ENCODE results near the gene KIN. TPM values are rescaled to one million over a fixed set of nuclear protein-coding genes. Genes with fewer than 3 reads are reported as not detected.
A peak's percentile ranks its signal among the peaks of the same experiment; 100 is the strongest.
"Not testable (repeated sequence)": the region's sequence is repeated elsewhere in the genome, so short reads cannot be mapped to it uniquely, and the experiment has no call there.

KIN gene
- total RNA-seq, 4 donors from 2014 or later, result 5.3 to 9.6 (median 6.4) TPM

DNA sequence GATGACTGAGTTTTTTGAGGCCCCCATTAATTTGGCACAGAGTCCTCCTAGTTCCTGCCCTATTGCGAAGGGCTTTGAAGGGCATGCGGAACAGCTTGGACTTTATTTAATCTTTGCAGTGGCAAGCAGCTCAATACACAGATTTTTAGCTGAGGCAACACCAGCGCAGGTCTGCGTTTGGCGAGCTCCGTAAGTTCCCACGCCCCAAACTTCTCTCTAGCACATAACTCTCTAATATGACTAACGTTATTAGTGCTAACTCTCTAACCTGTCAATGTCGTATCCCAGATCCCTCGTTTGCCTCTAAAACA, 30.1 kb upstream of the KIN start:
- peaks cover 0 to 2% (median 0%) of the 10 kb centered on the region in 3 donors for H3K36me3 ChIP-seq
- intact Hi-C loops (cut with DNase I), result no loop called here

GRCh38 chr10:7817576-7817975, 29.8 kb upstream of the KIN start:
- DNase-seq, result no peak
- H3K4me1 ChIP-seq, result peaks cover 8 to 33% (median 14%) of the 10 kb centered on the region in 3 donors
- H3K4me3 ChIP-seq, result peak overlapping the region; percentile 81 to 100 (median 94)
- H3K36me3 ChIP-seq, result no peaks in the 10 kb centered on the region
- TF ChIP-seq POLR2A (IDR thresholded peaks at IDR 0.05) (no peak), CTCF (IDR thresholded peaks at IDR 0.05) (no peak)
- intact Hi-C loops (cut with DNase I), result no loop called here
- H3K27me3 ChIP-seq, result peaks cover 0 to 14% (median 0%) of the 10 kb centered on the region in 4 donors
- no peaks in the 10 kb centered on the region for H3K9me3 ChIP-seq
- peak overlapping the region in 1 of 4 donors; percentile 82 for H3K27ac ChIP-seq
- WGBS, 2 donors, result 19 to 23% methylated on average over 5 to 12 of the region's 12 CpGs

More for the DNA sequence above, 30.1 kb upstream of the KIN start:
- Histone ChIP-seq H3K27ac (peak overlapping the region; percentile 76 to 83 (median 82)), H3K9me3 (no peaks in the 10 kb centered on the region), H3K27me3 (peaks cover 0 to 14% (median 0%) of the 10 kb centered on the region in 4 donors), H3K4me3 (peak overlapping the region; percentile 81 to 100 (median 94)), H3K4me1 (peaks cover 8 to 33% (median 14%) of the 10 kb centered on the region in 3 donors)
- WGBS, 2 donors, result 0% methylated on average over 7 to 8 of the region's 10 CpGs
- DNase-seq, result no peak
- TF ChIP-seq CTCF (IDR thresholded peaks at IDR 0.05) (no peak), POLR2A (IDR thresholded peaks at IDR 0.05) (no peak)

DNA sequence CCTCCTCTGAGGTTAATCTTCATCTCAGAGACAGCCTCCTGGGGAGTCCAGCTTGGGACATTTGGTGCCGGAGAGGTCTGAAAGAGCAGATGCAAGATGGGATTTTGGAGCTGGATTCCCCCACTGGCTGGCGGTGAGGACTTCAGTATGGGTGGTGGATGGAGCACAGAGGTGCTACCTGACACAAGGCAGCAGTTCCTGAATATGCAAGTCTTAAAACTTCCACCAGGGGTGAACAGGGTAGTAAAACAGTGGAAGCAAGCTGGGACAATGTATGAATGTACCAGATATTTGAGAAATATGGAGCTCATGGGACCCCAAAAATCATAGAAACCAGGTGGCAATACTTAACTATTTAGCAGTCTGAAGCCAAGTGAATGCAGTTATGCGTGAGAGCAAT, 25.7 kb upstream of the KIN start:
- peaks cover 0 to 9% (median 4%) of the 10 kb centered on the region in 3 donors for H3K4me1 ChIP-seq
- WGBS, 2 donors, result 73 to 100% methylated on average over 1 to 3 of the region's 3 CpGs
- H3K4me3 ChIP-seq, result no peak overlapping the region
- DNase-seq, result no peak
- TF ChIP-seq CTCF (IDR thresholded peaks at IDR 0.05) (no peak), POLR2A (IDR thresholded peaks at IDR 0.05) (no peak)
- H3K27me3 ChIP-seq, result peaks cover 0 to 14% (median 0%) of the 10 kb centered on the region in 4 donors
- H3K9me3 ChIP-seq, result no peaks in the 10 kb centered on the region
- peaks cover 0 to 7% (median 0%) of the 10 kb centered on the region in 3 donors for H3K36me3 ChIP-seq
- intact Hi-C loops (cut with DNase I), result no loop called here
- H3K27ac ChIP-seq, result no peak overlapping the region

DNA sequence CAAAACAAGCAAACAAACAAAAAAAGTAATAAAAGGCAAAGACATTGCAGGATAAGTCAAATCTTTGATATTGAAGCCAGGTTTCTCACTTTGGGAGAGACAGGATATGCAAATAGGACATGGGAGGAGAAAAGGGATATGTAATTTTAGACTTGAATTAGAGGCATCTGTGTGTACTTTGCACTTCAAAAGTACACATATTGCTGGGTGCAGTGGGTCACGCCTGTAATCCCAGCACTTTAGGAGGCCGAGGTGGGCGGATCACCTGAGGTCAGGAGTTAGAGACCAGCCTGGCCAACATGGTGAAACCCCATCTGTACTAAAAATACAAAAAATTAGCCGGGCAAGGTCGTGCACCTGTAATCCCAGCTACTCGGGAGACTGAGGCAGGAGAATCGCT, 23.9 kb upstream of the KIN start:
- intact Hi-C loops (cut with DNase I); H3K27ac ChIP-seq; H3K9me3 ChIP-seq; H3K4me3 ChIP-seq; H3K4me1 ChIP-seq; DNase-seq: not testable (repeated sequence)
- 59 to 64% methylated on average over 7 of the region's 7 CpGs for WGBS, 2 donors
- peaks cover 0 to 25% (median 0%) of the 10 kb centered on the region in 3 donors for H3K36me3 ChIP-seq
- H3K27me3 ChIP-seq, result peaks cover 0 to 11% (median 0%) of the 10 kb centered on the region in 4 donors

DNA sequence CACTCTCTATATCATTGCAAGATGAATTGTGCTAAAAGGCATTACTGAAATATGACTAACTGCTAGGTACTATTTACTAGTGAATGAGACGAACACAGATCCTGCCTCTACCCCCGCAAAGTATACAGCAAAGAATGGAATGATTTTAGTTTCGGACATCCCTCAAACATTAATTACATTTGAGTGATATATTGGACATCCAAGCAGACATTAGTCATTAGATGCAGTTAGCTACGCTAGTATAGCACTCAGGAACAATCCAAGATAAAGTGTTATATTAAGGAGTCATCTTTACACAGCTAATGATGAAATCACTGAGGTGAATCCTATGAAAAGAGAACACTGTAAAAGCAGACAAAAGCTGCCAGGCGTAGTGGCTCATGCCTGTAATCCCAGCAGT, 23.2 kb upstream of the KIN start:
- TF ChIP-seq POLR2A (IDR thresholded peaks at IDR 0.05) (no peak), CTCF (IDR thresholded peaks at IDR 0.05) (no peak)
- H3K4me3 ChIP-seq, result no peak overlapping the region
- no peak for DNase-seq
- WGBS, 2 donors, result 56 to 80% methylated on average over 5 of the region's 5 CpGs
- H3K9me3 ChIP-seq, result no peaks in the 10 kb centered on the region
- peaks cover 0 to 32% (median 0%) of the 10 kb centered on the region in 3 donors for H3K36me3 ChIP-seq
- no peaks in the 10 kb centered on the region for H3K4me1 ChIP-seq
- peaks cover 0 to 5% (median 0%) of the 10 kb centered on the region in 4 donors for H3K27me3 ChIP-seq
- intact Hi-C loops (cut with DNase I), result no loop called here
- no peak overlapping the region for H3K27ac ChIP-seq

GRCh38 chr10:7810443-7810842, 22.6 kb upstream of the KIN start:
- Histone ChIP-seq H3K9me3 (no peaks in the 10 kb centered on the region), H3K27ac (no peak overlapping the region), H3K4me1 (no peaks in the 10 kb centered on the region), H3K4me3 (no peak overlapping the region), H3K27me3 (no peaks in the 10 kb centered on the region), H3K36me3 (peaks cover 0 to 38% (median 0%) of the 10 kb centered on the region in 3 donors)
- WGBS, 2 donors, result 84 to 88% methylated on average over 5 to 7 of the region's 7 CpGs
- TF ChIP-seq CTCF (IDR thresholded peaks at IDR 0.05), result no peak
- no peak for TF ChIP-seq POLR2A (IDR thresholded peaks at IDR 0.05)
- intact Hi-C loops (cut with DNase I), result no loop called here
- no peak for DNase-seq

All from esophagus squamous epithelium (tissue), 5 donors.